ENCODE results near the gene SLC38A6.

Gene SLC38A6

GRCh38 chr14:61099216-61099835, 118.3 kb downstream of the SLC38A6 start:
- no peak for DNase-seq
- intact Hi-C loops (cut with DNase I): no loop called here

GRCh38 chr14:61101803-61102548, 120.9 kb downstream of the SLC38A6 start:
- intact Hi-C loops (cut with DNase I): no loop called here
- DNase-seq: no peak

Measured in posterior cingulate gyrus (tissue), 11 donors.